Natural killer cell (primary cell): ENCODE data around the gene ANK3. TPM values are rescaled to one million over a fixed set of nuclear protein-coding genes. Genes with fewer than 3 reads are reported as not detected.
A peak's percentile ranks its signal among the peaks of the same experiment; 100 is the strongest.

Experiments
- ATAC-seq, 3 donors: fragments of 150-1000 bp in 2 of 3; fragments of 200-7000 bp in 1 of 3; cut with Tn5 transposase; 1 replicate in 1 of 3; 2 replicates in 2 of 3; pipeline ENCODE4 v1.10.0; 2021; ENCODE audit warnings: mild to moderate bottlenecking in 2 of 3, moderate library complexity in 2 of 3
- DNase-seq, 2 donors: peaks; one replicate each; pipeline versions ENCODE4 v3.0.0 to v3.0.0-alpha.2; 2013 to 2021; ENCODE audit warnings: mixed read lengths in 1 of 2
- H3K27ac ChIP-seq: one replicate; pipeline ENCODE4 v1.5.1; 2013; ENCODE audit warnings: mild to moderate bottlenecking, low read length
- H3K27me3 ChIP-seq: one replicate; pipeline ENCODE4 v1.6.1; 2013; ENCODE audit warnings: low read length; ENCODE audit not compliant: control insufficient read depth, insufficient read depth
- H3K36me3 ChIP-seq: one replicate; pipeline ENCODE4 v1.6.1; 2013; ENCODE audit warnings: low read length; ENCODE audit not compliant: control insufficient read depth, insufficient read depth
- H3K4me1 ChIP-seq: one replicate; pipeline ENCODE4 v1.6.1; 2013; ENCODE audit warnings: low read length; ENCODE audit not compliant: control insufficient read depth, insufficient read depth
- H3K4me3 ChIP-seq: one replicate; pipeline ENCODE4 v1.5.1; 2013; ENCODE audit warnings: low read length
- H3K9me3 ChIP-seq: one replicate; pipeline ENCODE4 v1.6.1; 2013; ENCODE audit warnings: low read length; ENCODE audit not compliant: control insufficient read depth, insufficient read depth
- H3K27ac Mint-ChIP-seq, 2 donors: one replicate each; pipeline ENCODE4 v1.8.0; 2022; ENCODE audit warnings: mild to moderate bottlenecking in 2 of 2, mixed read lengths in 2 of 2, moderate library complexity in 1 of 2
- H3K27me3 Mint-ChIP-seq, 2 donors: one replicate each; pipeline ENCODE4 v1.8.0; 2022; ENCODE audit warnings: low read depth in 2 of 2, mixed read lengths in 2 of 2
- H3K36me3 Mint-ChIP-seq: one replicate; pipeline ENCODE4 v1.8.0; 2022; ENCODE audit warnings: mixed read lengths
- H3K4me1 Mint-ChIP-seq, 2 donors: one replicate each; pipeline ENCODE4 v1.8.0; 2022; ENCODE audit warnings: mixed read lengths in 2 of 2
- H3K4me3 Mint-ChIP-seq: one replicate; pipeline ENCODE4 v1.8.0; 2022; ENCODE audit warnings: mild to moderate bottlenecking, moderate library complexity, mixed read lengths
- H3K9me3 Mint-ChIP-seq, 2 donors: one replicate each; pipeline ENCODE4 v1.8.0; 2022; ENCODE audit warnings: mixed read lengths in 2 of 2
- WGBS: methylation state at CpG from one replicate; pipeline ENCODE4 v1.1.7; 2013; ENCODE audit warnings: missing lambda C conversion rate; ENCODE audit not compliant: insufficient coverage; 5-methylcytosine and 5-hydroxymethylcytosine counted together
- intact Hi-C: fragments of 100-400 bp; cut with micrococcal nuclease; formaldehyde crosslinking; loops from one replicate; pipeline ENCODE4 v1.14.2; 2022
- total RNA-seq, 4 donors: library from RNA; stranded (reverse); fragments of 120-200 nt in 1 of 4; gene quantifications; one replicate each; pipeline versions ENCODE4 v1.2.3 to v1.2.4, GENCODE V29; 2013 to 2022
- TF ChIP-seq, protein P1 (sequence below): fragments of 200-600 bp; IDR thresholded peaks from one replicate; pipeline ENCODE4 v1.8.0; 2022; ENCODE audit warnings: antibody characterized with exemption

Gene ANK3
- total RNA-seq, 3 donors from 2014 or later (not counting 1 experiment from before 2014, with no cell fraction given): 4.4 to 12.9 (median 11.4) TPM

DNA sequence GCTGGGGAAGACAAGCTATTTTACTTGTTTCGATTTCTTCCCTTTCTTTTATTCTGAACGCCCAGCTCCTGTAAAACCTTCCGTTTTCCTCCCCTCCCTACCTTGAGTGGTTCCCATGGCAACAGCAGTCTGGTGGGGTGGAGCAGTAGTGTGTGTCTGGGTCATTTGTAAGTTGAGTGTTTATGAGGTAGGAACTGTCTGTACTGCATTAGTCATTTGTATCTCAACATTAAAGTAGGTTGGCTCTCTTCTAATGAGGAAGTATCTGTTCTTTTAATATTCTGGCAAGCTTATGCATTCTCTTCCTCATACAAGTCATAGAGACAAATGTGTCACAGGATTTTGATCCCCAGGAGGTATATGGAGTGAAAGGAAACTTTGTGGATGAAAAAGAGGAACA is 398.0 kb downstream of the ANK3 start:
- 0% methylated on average over 1 of the region's 3 CpGs for WGBS
- H3K36me3 Mint-ChIP-seq: no peaks in the 10 kb centered on the region
- TF ChIP-seq, protein P1, sequence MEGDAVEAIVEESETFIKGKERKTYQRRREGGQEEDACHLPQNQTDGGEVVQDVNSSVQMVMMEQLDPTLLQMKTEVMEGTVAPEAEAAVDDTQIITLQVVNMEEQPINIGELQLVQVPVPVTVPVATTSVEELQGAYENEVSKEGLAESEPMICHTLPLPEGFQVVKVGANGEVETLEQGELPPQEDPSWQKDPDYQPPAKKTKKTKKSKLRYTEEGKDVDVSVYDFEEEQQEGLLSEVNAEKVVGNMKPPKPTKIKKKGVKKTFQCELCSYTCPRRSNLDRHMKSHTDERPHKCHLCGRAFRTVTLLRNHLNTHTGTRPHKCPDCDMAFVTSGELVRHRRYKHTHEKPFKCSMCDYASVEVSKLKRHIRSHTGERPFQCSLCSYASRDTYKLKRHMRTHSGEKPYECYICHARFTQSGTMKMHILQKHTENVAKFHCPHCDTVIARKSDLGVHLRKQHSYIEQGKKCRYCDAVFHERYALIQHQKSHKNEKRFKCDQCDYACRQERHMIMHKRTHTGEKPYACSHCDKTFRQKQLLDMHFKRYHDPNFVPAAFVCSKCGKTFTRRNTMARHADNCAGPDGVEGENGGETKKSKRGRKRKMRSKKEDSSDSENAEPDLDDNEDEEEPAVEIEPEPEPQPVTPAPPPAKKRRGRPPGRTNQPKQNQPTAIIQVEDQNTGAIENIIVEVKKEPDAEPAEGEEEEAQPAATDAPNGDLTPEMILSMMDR: no peak
- peaks cover 3 to 29% of the 10 kb centered on the region in 2 donors for H3K27me3 Mint-ChIP-seq
- peaks cover 5 to 7% of the 10 kb centered on the region in 2 donors for H3K4me1 Mint-ChIP-seq
- Histone ChIP-seq H3K27ac (no peak overlapping the region), H3K27me3 (no peaks in the 10 kb centered on the region), H3K4me3 (no peak overlapping the region), H3K36me3 (no peaks in the 10 kb centered on the region), H3K9me3 (no peaks in the 10 kb centered on the region), H3K4me1 (no peaks in the 10 kb centered on the region)
- intact Hi-C loops: no loop called here
- H3K4me3 Mint-ChIP-seq: no peak overlapping the region
- peak in 2 of 3 donors; percentile 47 for ATAC-seq
- no peak overlapping the region for H3K27ac Mint-ChIP-seq
- no peaks in the 10 kb centered on the region for H3K9me3 Mint-ChIP-seq
- peak in 1 of 2 donors; percentile 6 for DNase-seq

DNA sequence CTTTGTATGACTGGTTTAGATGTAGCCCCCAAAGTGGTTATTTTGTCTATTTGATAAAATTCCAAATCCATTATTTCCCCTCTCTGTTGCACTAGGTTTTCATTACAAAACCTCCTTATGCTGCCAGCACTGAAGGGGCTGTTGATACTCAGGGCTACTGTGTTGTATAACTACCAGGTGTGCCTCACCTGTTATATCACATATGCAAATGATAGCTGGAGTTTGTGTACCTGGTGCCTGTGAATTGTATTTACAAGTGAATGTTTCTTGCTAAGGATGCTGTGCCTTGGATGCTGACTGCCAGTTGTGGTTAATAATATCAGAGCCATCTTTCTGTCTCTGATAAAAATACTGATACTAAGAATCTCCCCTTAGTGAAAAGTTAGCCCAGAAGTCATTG is 398.6 kb downstream of the ANK3 start:
- TF ChIP-seq, protein P1: no peak
- no peak overlapping the region for H3K27ac ChIP-seq
- no peak overlapping the region for H3K4me3 Mint-ChIP-seq
- no peak overlapping the region for H3K27ac Mint-ChIP-seq
- H3K9me3 ChIP-seq: no peaks in the 10 kb centered on the region
- H3K36me3 Mint-ChIP-seq: no peaks in the 10 kb centered on the region
- H3K4me3 ChIP-seq: no peak overlapping the region
- no peak for ATAC-seq
- no peaks in the 10 kb centered on the region for H3K36me3 ChIP-seq
- intact Hi-C loops: no loop called here
- DNase-seq: no peak
- no peaks in the 10 kb centered on the region for H3K27me3 ChIP-seq
- peaks cover 3 to 24% of the 10 kb centered on the region in 2 donors for H3K27me3 Mint-ChIP-seq
- H3K4me1 Mint-ChIP-seq: peaks cover 5 to 7% of the 10 kb centered on the region in 2 donors
- H3K4me1 ChIP-seq: no peaks in the 10 kb centered on the region
- no peaks in the 10 kb centered on the region for H3K9me3 Mint-ChIP-seq

DNA sequence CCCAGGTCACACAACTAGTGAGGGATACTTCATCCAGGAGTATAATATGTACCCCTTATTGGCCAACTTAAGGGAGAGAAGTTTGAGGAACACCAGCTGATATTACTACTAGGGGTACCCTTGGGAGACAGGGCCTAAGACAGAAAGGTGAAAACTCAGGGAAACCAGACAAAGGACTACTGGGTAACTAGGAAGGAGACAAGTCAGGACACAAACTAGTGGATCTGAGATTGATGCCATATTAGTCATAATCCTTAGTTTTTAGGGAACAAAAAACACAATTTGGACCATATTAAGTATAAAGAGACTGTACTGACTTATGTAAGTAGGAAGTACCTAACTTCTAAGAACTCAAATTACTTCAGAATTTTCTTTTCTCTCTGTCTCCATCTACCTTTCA is 404.0 kb downstream of the ANK3 start:
- H3K4me3 ChIP-seq: no peak overlapping the region
- no peak for DNase-seq
- H3K4me1 Mint-ChIP-seq: no peaks in the 10 kb centered on the region
- no peak for ATAC-seq
- no peaks in the 10 kb centered on the region for H3K27me3 ChIP-seq
- H3K9me3 ChIP-seq: no peaks in the 10 kb centered on the region
- intact Hi-C loops: no loop called here
- peaks cover 3 to 24% of the 10 kb centered on the region in 2 donors for H3K27me3 Mint-ChIP-seq
- no peak overlapping the region for H3K27ac ChIP-seq
- no peaks in the 10 kb centered on the region for H3K9me3 Mint-ChIP-seq
- H3K4me3 Mint-ChIP-seq: no peak overlapping the region
- H3K27ac Mint-ChIP-seq: no peak overlapping the region
- H3K4me1 ChIP-seq: no peaks in the 10 kb centered on the region
- TF ChIP-seq, protein P1: no peak
- H3K36me3 Mint-ChIP-seq: no peaks in the 10 kb centered on the region
- no peaks in the 10 kb centered on the region for H3K36me3 ChIP-seq

DNA sequence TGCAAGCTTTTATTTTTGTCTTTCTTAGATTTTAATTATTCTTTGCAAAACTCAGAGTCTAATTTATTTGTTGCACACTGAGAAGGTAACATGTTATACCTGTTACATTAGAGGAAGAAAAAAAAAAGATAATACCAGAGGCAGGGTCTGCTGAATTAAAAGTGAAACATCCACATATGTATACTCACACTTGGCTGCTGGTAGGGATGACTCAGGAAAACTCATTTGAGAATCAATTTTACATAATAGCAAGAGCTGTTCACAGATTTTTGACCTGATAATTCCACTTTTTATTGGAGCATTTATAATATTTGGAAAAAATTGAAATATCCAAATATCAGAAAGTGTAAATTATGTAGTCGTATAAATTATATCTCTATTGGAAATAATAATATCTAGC is 405.3 kb downstream of the ANK3 start:
- no peak overlapping the region for H3K27ac ChIP-seq
- no peak for DNase-seq
- H3K27me3 ChIP-seq: no peaks in the 10 kb centered on the region
- no CpG with 5 or more reads among the region's 1 CpG for WGBS
- H3K4me3 ChIP-seq: no peak overlapping the region
- Mint-ChIP-seq H3K36me3 (no peaks in the 10 kb centered on the region), H3K4me3 (no peak overlapping the region), H3K4me1 (no peaks in the 10 kb centered on the region), H3K27me3 (peaks cover 3 to 16% of the 10 kb centered on the region in 2 donors), H3K9me3 (no peaks in the 10 kb centered on the region), H3K27ac (no peak overlapping the region)
- H3K4me1 ChIP-seq: no peaks in the 10 kb centered on the region
- intact Hi-C loops: no loop called here
- TF ChIP-seq, protein P1: no peak
- H3K9me3 ChIP-seq: no peaks in the 10 kb centered on the region
- ATAC-seq: no peak
- no peaks in the 10 kb centered on the region for H3K36me3 ChIP-seq
